Right ventricle myocardium inferior (tissue), 1 donor: ENCODE results near the gene RGS7. TPM values are rescaled to one million over a fixed set of nuclear protein-coding genes. Genes with fewer than 3 reads are reported as not detected.

Experiments
- ATAC-seq: fragments of 200-7000 bp; cut with Tn5 transposase; one replicate; pipeline ENCODE4 v1.9.1; 2020; ENCODE audit warnings: mild to moderate bottlenecking, moderate library complexity
- DNase-seq: peaks from one replicate; pipeline ENCODE4 v3.0.0; 2021; ENCODE audit errors: missing footprints
- intact Hi-C: fragments of 100-400 bp; cut with DNase I; formaldehyde crosslinking; loops from one replicate; pipeline ENCODE4 v1.11.0; 2022
- total RNA-seq: library from RNA; stranded (reverse); fragmentation: NEBNext Ultra II Directional; extraction: Animal tissue kit (Norgen Biotek cat#: 25700); gene quantifications from one replicate; pipeline ENCODE4 v1.2.1, GENCODE V29; 2021
- donor health status: DM: no; HTN: yes; CAD: no; lungs with severe emphysema.

RGS7 gene
- total RNA-seq, 1 donor from 2014 or later: not detected

GRCh38 chr1:241061062-241061461, 295.9 kb downstream of the RGS7 start:
- intact Hi-C loops: no loop called here
- ATAC-seq: no peak

GRCh38 chr1:241048622-241049021, 308.4 kb downstream of the RGS7 start:
- ATAC-seq: no peak
- DNase-seq: no peak
- intact Hi-C loops: no loop called here

More at GRCh38 chr1:241061062-241061461, 295.9 kb downstream of the RGS7 start:
- DNase-seq: no peak

DNA sequence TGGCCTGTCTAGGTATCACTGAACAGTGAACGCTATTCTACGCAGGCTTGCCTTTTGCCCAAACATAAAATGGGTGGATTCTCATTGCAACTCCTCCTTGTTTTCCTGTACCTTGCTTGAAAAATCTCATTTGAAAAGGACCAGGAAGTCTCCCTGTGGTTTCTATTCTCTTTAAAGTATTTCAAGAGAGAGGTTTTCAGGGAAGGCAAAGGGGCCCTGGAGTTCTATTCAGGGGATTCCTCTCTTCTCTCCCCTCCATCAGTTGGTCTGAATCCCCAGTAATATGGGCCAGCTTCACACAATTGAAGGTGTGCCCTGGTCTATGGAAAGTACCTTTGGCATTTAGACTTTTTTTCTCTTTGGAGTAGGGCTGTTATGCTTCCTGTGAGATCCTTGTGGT, 311.3 kb downstream of the RGS7 start:
- ATAC-seq (no peak), DNase-seq (no peak)
- intact Hi-C loops: no loop called here

GRCh38 chr1:241034203-241034936, 322.6 kb downstream of the RGS7 start:
- DNase-seq (no peak), ATAC-seq (no peak)
- intact Hi-C loops: no loop called here

DNA sequence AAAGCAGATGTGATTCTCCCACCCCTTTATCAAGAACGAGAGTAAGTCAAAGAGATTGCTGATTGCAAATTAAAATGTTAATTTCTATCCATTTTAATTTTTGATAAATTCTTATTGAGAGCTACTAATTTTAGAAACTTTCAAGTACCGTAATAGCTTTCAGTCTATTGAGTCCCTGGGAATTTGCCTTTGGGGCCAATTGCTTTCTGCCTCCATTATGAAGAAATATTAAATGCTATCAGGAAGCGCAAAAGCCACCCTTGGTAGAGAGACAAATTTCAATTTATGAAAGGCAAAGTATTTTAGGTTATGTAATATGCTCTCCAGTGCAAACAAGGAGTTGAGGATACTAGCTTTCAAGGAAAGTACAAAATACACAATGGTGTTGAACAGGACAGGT, 332.2 kb downstream of the RGS7 start:
- DNase-seq (no peak), ATAC-seq (no peak)
- intact Hi-C loops: no loop called here

GRCh38 chr1:241022366-241022765, 334.6 kb downstream of the RGS7 start:
- intact Hi-C loops: no loop called here
- no peak for DNase-seq
- ATAC-seq: no peak

DNA sequence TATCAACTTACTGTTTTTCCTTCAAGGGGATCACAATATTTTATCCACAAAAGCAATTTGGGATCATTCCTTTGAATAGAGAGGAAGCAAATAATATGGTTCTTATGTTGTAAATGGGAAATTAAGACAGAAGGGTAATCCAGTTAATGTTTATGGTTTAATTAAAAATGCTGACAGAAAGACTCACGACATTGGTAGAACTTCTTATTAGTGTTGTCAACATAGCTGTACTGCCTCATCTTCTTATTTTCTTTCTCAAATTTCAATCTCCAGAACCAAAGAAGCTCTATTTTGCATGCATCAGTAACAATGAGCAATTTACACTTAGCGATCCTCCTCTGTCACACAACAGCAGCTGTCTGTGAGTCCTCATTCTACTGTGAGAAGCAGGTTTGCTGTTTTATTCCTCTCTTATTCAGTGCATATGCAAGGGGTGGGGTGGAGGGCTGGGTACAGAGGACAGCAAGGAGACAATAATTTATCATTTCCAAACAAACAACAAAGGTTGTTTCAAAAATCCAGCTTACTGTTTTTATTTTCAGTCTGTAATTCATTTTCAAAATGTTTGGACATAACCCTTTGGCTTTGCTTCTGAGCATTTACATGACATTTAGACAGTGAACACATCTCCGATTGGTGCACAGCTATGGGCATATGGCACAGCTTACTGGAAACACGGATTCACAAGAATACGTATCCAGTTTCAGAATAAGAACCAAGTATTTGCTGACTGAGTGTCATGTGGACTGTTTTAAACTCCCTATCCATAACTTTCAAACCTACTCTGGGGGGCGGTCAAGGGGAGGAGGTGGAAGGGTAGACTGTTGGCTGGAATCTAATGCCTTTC, 335.9 kb downstream of the RGS7 start:
- ATAC-seq: no peak
- no peak for DNase-seq
- intact Hi-C loops: no loop called here

DNA sequence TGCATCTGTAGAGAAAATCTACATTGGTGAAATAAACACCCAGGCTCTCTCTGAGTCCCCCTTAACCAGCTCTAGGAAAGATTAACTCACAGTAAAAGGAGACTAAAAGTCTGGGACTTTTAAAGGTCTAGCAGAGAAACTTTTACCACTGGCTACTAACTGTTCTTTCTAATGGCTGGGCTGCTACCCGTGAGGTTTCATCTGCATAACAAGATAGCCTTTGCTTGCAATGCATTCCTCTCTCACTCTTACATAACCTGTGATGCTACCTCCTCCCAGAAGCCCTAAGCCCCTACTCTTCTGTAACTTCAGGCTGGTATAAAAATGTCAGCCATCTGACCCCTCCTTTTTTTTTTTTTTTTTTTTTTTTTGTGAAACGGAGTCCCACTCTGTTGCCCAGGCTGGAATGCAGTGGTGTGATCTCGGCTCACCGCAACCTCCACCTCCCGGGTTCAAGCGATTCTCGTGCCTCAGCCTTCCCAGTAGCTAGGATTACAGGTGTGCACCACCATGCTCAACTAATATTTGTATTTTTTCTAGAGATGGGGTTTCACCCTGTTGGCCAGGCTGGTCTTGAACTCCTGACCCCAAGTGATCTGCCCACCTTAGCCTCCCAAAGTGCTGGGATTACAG, 344.2 kb downstream of the RGS7 start:
- ATAC-seq (no peak), DNase-seq (no peak)
- intact Hi-C loops: no loop called here

- DNase-seq (no peak), ATAC-seq (no peak)
- intact Hi-C loops: no loop called here
Observed at GRCh38 chr1:241007668-241008067, 349.3 kb downstream of the RGS7 start.

GRCh38 chr1:240999826-241000225, 357.2 kb downstream of the RGS7 start:
- DNase-seq (no peak), ATAC-seq (no peak)
- intact Hi-C loops: no loop called here

DNA sequence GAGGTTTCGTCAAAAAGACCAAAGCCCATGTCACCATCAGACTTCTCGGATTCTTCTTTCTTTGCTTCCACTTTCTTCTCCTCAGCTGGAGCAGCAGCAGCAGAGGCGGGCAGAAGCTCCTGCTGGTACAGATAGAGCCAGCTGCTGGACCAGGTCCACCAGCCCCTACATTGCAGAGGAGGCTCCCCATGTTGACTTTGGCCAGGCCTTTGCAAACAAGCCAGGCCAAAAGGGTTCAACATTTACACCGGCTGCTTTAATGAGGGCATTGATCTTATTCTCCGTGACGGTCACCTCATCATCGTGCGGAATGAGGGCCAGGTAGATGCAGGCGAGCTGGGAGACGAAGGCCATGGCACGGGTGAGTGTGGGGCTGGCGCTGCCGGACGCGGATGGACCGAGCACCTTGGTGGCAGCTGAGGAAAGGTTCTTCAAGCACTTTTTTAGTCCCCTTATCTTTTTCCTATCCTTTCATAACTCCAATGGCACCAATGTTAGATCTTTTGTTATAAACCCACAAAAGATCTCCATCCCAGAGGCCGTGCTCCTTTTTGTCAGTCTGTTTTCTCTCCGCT, 358.5 kb downstream of the RGS7 start:
- DNase-seq (no peak), ATAC-seq (no peak)
- intact Hi-C loops: no loop called here

- ATAC-seq: no peak
- no peak for DNase-seq
- intact Hi-C loops: no loop called here
Observed at GRCh38 chr1:240998024-240998423, 359.0 kb downstream of the RGS7 start.

DNA sequence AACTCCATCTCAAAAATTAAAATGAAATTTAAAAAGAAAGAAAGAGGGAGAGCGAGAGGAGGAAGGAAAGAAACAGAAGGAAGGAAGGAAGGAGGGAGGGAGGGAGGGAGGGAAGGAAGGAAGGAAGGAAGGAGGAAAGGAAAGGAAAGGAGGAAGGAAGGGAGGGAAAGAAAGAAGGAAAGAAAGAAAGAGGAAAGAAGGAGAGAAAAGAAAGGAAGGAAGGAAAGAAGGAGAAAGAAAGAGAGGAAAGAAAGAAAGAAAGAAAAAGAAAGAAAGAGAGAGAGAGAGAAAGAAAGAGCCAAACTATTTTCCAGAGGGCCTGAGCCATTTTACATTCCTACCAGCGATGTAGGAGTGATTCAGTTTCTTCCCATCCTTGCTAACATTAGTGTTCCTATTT, 364.0 kb downstream of the RGS7 start:
- intact Hi-C loops: no loop called here
- DNase-seq (no peak), ATAC-seq (no peak)

DNA sequence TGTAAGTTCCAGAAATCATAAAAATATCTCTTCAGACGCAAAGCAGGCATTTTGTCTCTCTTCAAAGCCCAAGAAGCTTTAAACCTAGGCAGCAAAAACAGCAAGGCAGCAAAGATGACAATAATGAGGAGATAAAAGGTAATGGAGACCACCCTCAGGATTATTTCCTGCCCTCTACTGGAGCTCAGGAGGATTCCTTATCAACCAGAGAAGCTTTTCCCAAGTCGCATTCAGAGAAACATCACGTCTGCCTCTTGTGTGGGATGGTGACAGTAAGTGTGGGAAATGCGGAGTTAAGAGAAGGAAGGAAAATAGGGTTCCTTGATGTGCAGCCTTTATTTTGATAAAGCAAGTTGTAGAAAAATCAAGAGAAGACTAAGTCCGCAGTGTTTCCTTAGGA, 365.8 kb downstream of the RGS7 start:
- DNase-seq: no peak
- no peak for ATAC-seq
- intact Hi-C loops: no loop called here

GRCh38 chr1:240987928-240988327, 369.1 kb downstream of the RGS7 start:
- intact Hi-C loops: no loop called here
- ATAC-seq: no peak
- DNase-seq: no peak

GRCh38 chr1:240985081-240985480, 371.9 kb downstream of the RGS7 start:
- DNase-seq: no peak
- no peak for ATAC-seq
- intact Hi-C loops: no loop called here

GRCh38 chr1:240980342-240980741, 376.7 kb downstream of the RGS7 start:
- intact Hi-C loops: no loop called here
- DNase-seq (no peak), ATAC-seq (no peak)

DNA sequence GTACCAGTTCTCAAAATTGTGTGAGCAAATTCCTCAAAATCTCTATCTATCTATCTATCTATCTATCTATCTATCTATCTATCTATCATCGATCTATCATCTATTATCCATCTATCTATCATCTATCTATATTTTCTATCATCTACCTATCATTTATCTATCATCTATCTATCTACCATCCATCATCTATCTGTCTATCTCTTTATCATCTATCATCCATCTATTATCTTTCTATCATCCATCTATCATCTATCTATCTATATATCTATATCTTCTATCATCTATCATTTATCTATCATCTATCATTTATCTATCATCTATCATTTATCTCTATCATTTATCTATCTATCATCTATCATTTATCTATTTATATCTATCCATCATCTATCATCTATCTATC, 380.3 kb downstream of the RGS7 start:
- ATAC-seq (no peak), DNase-seq (no peak)
- intact Hi-C loops: no loop called here

GRCh38 chr1:240973875-240974274, 383.1 kb downstream of the RGS7 start:
- DNase-seq (no peak), ATAC-seq (no peak)
- intact Hi-C loops: no loop called here
